Measurements from ENCODE around the gene CERKL. TPM values are rescaled to one million over a fixed set of nuclear protein-coding genes. Genes with fewer than 3 reads are reported as not detected.

The CERKL gene
- total and polyA plus RNA-seq, 2 donors (not counting 1 experiment from before 2014, with no cell fraction given): 0.03 TPM; not detected in 1

GRCh38 chr2:181553244-181553643, 103.7 kb downstream of the CERKL start:
- TF ChIP-seq, protein P1, sequence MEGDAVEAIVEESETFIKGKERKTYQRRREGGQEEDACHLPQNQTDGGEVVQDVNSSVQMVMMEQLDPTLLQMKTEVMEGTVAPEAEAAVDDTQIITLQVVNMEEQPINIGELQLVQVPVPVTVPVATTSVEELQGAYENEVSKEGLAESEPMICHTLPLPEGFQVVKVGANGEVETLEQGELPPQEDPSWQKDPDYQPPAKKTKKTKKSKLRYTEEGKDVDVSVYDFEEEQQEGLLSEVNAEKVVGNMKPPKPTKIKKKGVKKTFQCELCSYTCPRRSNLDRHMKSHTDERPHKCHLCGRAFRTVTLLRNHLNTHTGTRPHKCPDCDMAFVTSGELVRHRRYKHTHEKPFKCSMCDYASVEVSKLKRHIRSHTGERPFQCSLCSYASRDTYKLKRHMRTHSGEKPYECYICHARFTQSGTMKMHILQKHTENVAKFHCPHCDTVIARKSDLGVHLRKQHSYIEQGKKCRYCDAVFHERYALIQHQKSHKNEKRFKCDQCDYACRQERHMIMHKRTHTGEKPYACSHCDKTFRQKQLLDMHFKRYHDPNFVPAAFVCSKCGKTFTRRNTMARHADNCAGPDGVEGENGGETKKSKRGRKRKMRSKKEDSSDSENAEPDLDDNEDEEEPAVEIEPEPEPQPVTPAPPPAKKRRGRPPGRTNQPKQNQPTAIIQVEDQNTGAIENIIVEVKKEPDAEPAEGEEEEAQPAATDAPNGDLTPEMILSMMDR (IDR thresholded peaks at IDR 0.05): no peak
- no peak for TF ChIP-seq EZH2 (IDR thresholded peaks at IDR 0.05; ENCODE audit: borderline replicate concordance, insufficient read depth, low read depth, low read length, poor library complexity, severe bottlenecking)
- Histone ChIP-seq H3K9ac (ENCODE audit: low read length) (no peak overlapping the region), H3K27me3 (replicated peaks in 1 of 4; ENCODE audit: control extremely low read depth in 1 of 4, control insufficient read depth in 3 of 4, insufficient read depth in 4 of 4, low read length in 3 of 4) (no peaks in the 10 kb centered on the region), H3K4me1 (ENCODE audit: control insufficient read depth in 2 of 2, insufficient read depth in 2 of 2, low read length in 2 of 2) (no peaks in the 10 kb centered on the region), H2AFZ (ENCODE audit: insufficient read depth, low read depth, low read length, poor library complexity, severe bottlenecking) (no peak overlapping the region), H3K27ac (ENCODE audit: low read length in 2 of 2) (no peak overlapping the region), H3K36me3 (replicated peaks in 1 of 2; ENCODE audit: control extremely low read depth in 1 of 2, control insufficient read depth in 1 of 2, extremely low read depth in 1 of 2, insufficient read depth in 2 of 2, low read length in 1 of 2) (peaks cover 0 to 1% of the 10 kb centered on the region in 2 experiments), H3K4me2 (replicated peaks; ENCODE audit: low read depth, low read length, poor library complexity, severe bottlenecking) (no peak overlapping the region), H3K79me2 (ENCODE audit: control insufficient read depth, insufficient read depth, low read length) (no peaks in the 10 kb centered on the region), H3K9me3 (ENCODE audit: control extremely low read depth in 1 of 3, control insufficient read depth in 2 of 3, insufficient read depth in 1 of 3, low read length in 2 of 3) (peaks cover 0 to 1% (median 0%) of the 10 kb centered on the region in 3 donors), H4K20me1 (ENCODE audit: control insufficient read depth, insufficient read depth, low read length, poor library complexity, severe bottlenecking) (no peaks in the 10 kb centered on the region), H3K4me3 (ENCODE audit: control extremely low read depth in 1 of 5, extremely low read depth in 1 of 5, insufficient read depth in 1 of 5, low read depth in 2 of 5, low read length in 4 of 5) (no peak overlapping the region)
- no peak for ATAC-seq (ENCODE audit: low read depth)
- intact Hi-C loops (cut with micrococcal nuclease): no loop called here
- Mint-ChIP-seq H3K27me3 (no peaks in the 10 kb centered on the region), H3K27ac (no peak overlapping the region), H3K4me1 (no peaks in the 10 kb centered on the region), H3K9me3 (ENCODE audit: insufficient read depth) (no peaks in the 10 kb centered on the region), H3K4me3 (no peak overlapping the region)
- no peak for DNase-seq
- ChIA-PET CTCF (no interaction called here), POLR2A (no interaction called here)
- no CpG with 5 or more reads among the region's 2 CpGs for WGBS (ENCODE audit: insufficient coverage)

DNA sequence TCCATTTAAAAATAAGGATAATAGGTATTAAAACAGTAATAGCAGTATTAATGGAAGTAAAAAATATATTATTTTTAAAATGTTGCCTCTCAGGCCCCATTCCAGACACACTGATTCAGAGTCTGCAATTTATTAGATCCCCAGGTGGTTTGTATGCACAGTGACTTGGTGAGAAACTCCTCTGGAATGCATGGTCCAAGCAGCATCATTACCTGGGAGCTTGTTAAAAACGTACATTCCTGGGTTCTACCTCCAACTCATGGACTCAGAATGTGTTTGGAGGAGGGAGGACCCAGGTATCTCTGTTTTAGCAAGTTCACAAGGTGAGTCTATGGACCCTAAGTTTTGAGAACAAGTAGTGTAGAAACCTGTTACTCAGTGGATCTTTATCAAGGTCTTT, 104.1 kb downstream of the CERKL start:
- intact Hi-C loops (cut with micrococcal nuclease): no loop called here
- no peak for ATAC-seq (ENCODE audit: low read depth)
- Histone ChIP-seq H3K9me3 (ENCODE audit: control extremely low read depth in 1 of 3, control insufficient read depth in 2 of 3, insufficient read depth in 1 of 3, low read length in 2 of 3) (peaks cover 0 to 1% (median 0%) of the 10 kb centered on the region in 3 donors), H3K4me1 (ENCODE audit: control insufficient read depth in 2 of 2, insufficient read depth in 2 of 2, low read length in 2 of 2) (no peaks in the 10 kb centered on the region), H4K20me1 (ENCODE audit: control insufficient read depth, insufficient read depth, low read length, poor library complexity, severe bottlenecking) (no peaks in the 10 kb centered on the region), H3K9ac (ENCODE audit: low read length) (no peak overlapping the region), H3K79me2 (ENCODE audit: control insufficient read depth, insufficient read depth, low read length) (no peaks in the 10 kb centered on the region), H3K27ac (ENCODE audit: low read length in 2 of 2) (no peak overlapping the region), H3K4me2 (replicated peaks; ENCODE audit: low read depth, low read length, poor library complexity, severe bottlenecking) (no peak overlapping the region), H3K27me3 (replicated peaks in 1 of 4; ENCODE audit: control extremely low read depth in 1 of 4, control insufficient read depth in 3 of 4, insufficient read depth in 4 of 4, low read length in 3 of 4) (no peaks in the 10 kb centered on the region), H3K36me3 (replicated peaks in 1 of 2; ENCODE audit: control extremely low read depth in 1 of 2, control insufficient read depth in 1 of 2, extremely low read depth in 1 of 2, insufficient read depth in 2 of 2, low read length in 1 of 2) (peaks cover 0 to 1% of the 10 kb centered on the region in 2 experiments), H2AFZ (ENCODE audit: insufficient read depth, low read depth, low read length, poor library complexity, severe bottlenecking) (no peak overlapping the region), H3K4me3 (ENCODE audit: control extremely low read depth in 1 of 5, extremely low read depth in 1 of 5, insufficient read depth in 1 of 5, low read depth in 2 of 5, low read length in 4 of 5) (no peak overlapping the region)
- ChIA-PET CTCF (no interaction called here), POLR2A (no interaction called here)
- no peak overlapping the region for H3K4me3 Mint-ChIP-seq
- no peak for DNase-seq
- no peak for TF ChIP-seq EZH2 (IDR thresholded peaks at IDR 0.05; ENCODE audit: borderline replicate concordance, insufficient read depth, low read depth, low read length, poor library complexity, severe bottlenecking)
- TF ChIP-seq, protein P1 (IDR thresholded peaks at IDR 0.05): no peak
- H3K9me3 Mint-ChIP-seq (ENCODE audit: insufficient read depth): no peaks in the 10 kb centered on the region
- no peaks in the 10 kb centered on the region for H3K4me1 Mint-ChIP-seq
- no CpG with 5 or more reads among the region's 1 CpG for WGBS (ENCODE audit: insufficient coverage)
- no peaks in the 10 kb centered on the region for H3K27me3 Mint-ChIP-seq
- no peak overlapping the region for H3K27ac Mint-ChIP-seq

All from B cell (primary cell).